HG03521 (cell line): Measurements from ENCODE around the gene S100A12.
"Not testable (repeated sequence)": the region's sequence is repeated elsewhere in the genome, so short reads cannot be mapped to it uniquely, and the experiment has no call there.

Source experiments
- ATAC-seq: cut with Tn5 transposase; IDR thresholded peaks from one replicate; pipeline ENCODE4 v1.9.1; 2021; ENCODE audit warnings: mild to moderate bottlenecking, moderate library complexity; ENCODE audit not compliant: unreplicated experiment

The S100A12 gene

DNA sequence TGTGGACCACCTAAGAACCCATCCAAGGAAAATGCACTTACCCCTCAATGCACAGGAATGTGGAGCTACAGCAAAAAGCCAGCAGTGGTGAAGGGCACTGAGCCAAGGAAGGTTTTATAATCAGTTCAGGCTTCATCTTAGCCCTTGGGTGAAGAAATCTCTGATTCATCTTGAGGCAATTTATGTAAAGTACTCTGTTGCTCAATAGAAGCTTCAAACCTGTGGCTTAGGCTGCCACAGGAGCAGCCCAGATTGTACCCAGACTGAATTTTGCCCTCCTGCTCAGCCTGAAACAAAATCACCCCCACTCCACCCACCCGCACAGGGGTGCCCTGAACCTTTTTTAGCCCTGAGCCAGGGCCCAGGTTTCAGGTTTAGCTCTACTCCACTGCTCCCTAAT, at the start of gene S100A12:
Gene S100A12, minus strand, starts transcription at position 111 of the 400 bp plus-strand sequence. CDS start 1,029 bp downstream, outside the sequence.
- no peak for ATAC-seq

- ATAC-seq, result no peak
Observed at GRCh38 chr1:153422450-153423068, 47.1 kb upstream of the S100A12 start.

GRCh38 chr1:153420306-153420705, 44.9 kb upstream of the S100A12 start:
- ATAC-seq, result no peak

DNA sequence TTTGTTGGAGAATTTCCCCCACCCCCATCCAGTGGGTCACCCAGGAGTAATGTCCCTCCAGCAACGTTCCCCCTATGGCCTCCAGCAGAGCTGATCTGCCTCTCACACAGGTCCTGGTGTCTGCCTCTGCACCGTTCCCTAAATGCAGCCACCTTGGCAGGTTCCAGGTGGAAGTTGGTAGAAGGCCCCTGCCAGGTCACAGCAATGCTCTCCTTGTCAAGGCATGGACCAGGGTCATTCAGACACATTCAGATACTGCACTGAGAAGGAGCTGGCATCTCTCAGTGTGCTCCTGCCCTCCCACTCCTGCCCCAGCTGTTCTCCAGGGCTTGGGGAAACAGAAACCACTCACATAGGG, 44.0 kb upstream of the S100A12 start:
- not testable (repeated sequence) for ATAC-seq

- ATAC-seq, result not testable (repeated sequence)
Observed at GRCh38 chr1:153418758-153419435, 43.5 kb upstream of the S100A12 start.

- ATAC-seq, result no peak
Observed at GRCh38 chr1:153417136-153417888, 41.9 kb upstream of the S100A12 start.

DNA sequence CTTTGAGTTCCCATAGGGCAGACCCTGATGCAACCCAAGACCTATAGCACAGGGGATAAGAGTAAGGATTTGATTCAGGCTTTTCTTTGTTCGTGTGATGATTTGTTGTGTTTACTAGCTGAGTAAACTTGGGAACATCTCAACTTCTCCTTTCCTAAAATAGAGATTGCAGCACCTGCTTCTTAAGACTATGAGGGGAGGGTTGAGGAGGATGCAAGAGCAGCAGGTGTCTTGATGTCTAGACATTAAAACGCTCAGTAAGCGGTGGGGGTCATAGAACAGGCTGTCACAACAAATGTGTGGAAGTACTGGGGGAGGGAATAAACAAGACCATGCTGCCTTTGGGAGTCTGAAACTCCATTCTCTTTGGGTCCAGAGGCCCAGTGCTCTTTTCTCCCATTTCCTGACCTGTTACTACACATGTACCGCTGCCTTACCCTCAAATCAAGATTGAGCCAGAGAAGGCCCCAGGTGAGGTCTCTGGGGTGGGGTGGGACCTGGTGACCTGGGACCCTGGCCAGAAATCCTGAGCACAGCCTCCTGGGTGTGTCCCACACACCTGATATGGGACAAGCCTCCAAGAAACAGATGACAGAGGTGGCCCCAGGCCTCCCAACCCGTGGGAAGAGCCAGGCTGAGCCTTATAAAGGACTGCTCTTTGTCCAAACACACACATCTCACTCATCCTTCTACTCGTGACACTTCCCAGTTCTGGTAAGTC, 40.6 kb upstream of the S100A12 start, which contains the start of gene S100A7A:
Gene S100A7A, plus strand, starts transcription at position 671 of the 721 bp plus-strand sequence. CDS start 1,563 bp downstream, outside the sequence.
- ATAC-seq, result no peak

DNA sequence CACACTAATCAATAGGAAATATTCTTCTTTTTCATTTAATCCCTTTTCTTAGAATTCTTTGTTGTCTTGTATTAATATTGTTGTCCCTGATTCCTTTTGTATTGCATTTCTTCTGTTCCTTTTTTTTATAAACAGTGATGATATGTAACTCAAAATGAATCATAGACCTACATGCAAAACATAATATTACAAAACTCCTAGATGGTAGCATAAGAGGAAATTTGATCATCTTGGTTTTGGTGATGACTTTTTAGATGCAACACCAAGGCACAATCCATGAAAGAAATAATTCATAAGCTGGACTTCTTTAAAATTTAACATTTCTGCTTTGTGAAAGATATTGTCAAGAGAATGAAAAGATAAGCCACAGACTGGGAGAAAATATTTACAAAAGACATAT, 38.5 kb upstream of the S100A12 start:
- ATAC-seq, result not testable (repeated sequence)

- ATAC-seq, result not testable (repeated sequence)
Observed at GRCh38 chr1:153407274-153407673, 31.9 kb upstream of the S100A12 start.

DNA sequence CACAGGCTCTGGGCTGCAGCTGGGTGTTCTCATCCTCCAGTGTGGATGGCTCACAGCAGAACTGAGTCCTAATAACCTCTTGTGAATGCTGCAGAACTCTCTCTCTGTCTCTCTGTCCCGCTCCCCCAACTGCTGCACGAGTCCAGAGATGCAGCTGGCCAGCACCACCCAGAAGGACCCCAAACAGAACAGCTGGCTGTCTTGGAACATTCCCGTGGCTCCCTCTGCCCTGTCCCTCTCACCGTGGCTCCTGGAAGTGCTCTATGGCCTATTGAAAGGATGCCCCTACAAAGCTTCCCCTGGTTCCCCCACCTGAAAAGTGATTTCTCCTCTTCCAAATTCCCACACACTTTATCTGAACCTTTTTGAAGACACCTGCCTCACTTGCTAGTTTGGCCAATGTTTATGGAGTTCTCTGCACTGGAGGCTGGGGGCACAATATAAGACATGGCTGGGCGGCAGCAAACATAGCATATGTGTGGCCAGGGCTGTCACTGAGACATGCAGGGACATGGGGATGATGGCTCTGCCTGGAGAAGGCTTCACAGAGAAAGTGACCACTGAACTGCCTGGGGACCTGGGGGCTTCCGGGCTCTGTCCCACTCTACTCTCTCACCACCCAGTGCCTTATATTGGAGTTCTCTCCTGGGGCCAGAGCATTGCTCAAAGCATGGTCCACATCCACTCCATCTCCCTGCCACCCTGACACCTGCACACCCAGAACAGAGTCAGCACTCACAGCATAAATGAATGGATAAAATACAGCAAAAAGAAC, 30.6 kb upstream of the S100A12 start:
- ATAC-seq, result not testable (repeated sequence)

- no peak for ATAC-seq
Observed at GRCh38 chr1:153404768-153405167, 29.3 kb upstream of the S100A12 start.

DNA sequence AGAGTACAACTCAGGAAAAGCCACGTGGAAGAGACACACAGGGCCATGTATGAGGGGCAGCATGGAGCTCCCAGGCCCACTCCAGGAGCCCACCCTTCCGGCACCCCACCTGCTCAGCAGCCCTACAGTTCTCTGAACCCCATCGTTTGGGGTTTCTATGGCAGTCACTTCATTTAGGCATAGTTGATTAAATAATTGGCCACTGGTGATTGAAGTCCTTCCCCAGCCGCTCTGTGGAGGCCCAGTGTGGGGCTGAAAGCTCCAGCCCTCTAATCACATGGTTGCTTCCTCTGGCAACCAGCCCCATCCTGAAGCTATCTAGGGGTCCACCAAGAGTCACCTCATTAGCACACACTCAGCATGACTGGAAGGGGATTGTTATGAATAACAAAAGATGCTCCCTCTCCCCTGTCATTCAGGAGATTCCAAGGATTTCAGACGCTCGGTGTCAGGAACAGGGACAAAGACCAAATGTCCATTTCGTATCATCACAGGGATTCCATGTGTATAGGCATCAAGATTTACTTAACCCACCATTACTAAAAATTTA, 28.7 kb upstream of the S100A12 start:
- no peak for ATAC-seq

GRCh38 chr1:153403421-153404085, 28.1 kb upstream of the S100A12 start:
- no peak for ATAC-seq

GRCh38 chr1:153402226-153402625, 26.8 kb upstream of the S100A12 start:
- no peak for ATAC-seq

- no peak for ATAC-seq
Observed at GRCh38 chr1:153401461-153401860, 26.0 kb upstream of the S100A12 start.

DNA sequence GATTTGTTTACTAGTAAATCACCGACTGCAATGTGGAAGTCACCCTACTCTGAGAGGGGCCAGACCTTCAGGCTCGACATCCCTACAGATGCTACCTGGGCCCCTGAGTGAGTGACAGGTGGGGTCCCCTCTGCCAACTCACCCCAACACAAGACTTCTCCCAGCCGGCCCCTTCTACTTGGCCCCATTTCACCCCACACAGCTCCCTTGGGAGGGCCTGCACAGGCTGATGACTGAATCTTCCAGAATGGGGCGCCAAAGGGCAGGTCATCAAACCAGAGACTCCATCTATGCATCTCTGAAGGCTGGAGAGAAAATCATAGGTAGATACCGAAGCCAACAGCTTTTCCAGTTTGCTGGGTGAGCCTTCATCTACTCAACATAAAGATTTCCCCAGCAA, 24.8 kb upstream of the S100A12 start:
- no peak for ATAC-seq

DNA sequence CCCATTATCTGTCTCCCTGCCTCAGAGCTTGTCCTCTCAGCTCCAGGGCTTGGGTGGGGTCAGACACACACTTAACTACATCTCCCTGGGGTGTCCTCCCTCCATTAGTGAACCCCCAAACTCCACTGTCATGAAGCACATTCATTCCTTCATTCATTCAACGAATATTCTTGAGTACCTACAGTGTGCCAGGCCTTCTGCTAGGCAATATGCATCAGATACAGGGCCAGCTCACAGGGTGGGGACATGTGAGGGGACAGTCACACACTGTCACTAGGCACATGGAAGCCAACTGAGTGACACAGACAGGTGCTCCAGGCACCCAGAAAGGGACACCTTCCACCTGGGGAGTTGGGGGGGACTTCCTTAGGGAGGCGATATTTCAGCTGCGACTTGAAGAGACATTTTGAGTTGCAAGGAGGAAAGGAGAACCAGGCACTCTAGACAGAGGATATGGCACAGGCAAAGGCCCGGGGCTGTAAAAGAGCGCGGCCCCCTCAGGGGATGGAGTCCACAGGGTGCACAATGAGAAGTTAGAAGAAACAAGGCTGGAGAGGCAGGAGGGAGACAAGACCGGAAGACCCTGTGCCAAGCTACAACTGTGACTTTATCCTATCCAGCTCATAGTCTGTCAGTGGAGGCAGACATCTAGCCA, 24.1 kb upstream of the S100A12 start:
- ATAC-seq, result no peak

GRCh38 chr1:153397924-153398651, 22.7 kb upstream of the S100A12 start:
- no peak for ATAC-seq
